Prostate gland (tissue), 2 donors: ENCODE results near the gene ROBO4. TPM values are rescaled to one million over a fixed set of nuclear protein-coding genes. Genes with fewer than 3 reads are reported as not detected.

Experiments
- DNase-seq: peaks from one replicate; pipeline ENCODE4 v3.0.0-alpha.2; 2019; ENCODE audit warnings: low spot score
- H3K27ac ChIP-seq, 2 donors: fragments of 200-600 bp; sonication (generic); 2 replicates each; pipeline ENCODE4 v1.5.1; 2017 to 2019
- H3K27me3 ChIP-seq: fragments of 200-600 bp; sonication (generic); replicated peaks from 2 replicates; pipeline ENCODE4 v1.5.1; 2019; ENCODE audit not compliant: insufficient read depth
- H3K36me3 ChIP-seq, 2 donors: fragments of 200-600 bp; sonication (generic); 1 replicate in 1 of 2; 2 replicates in 1 of 2; pipeline versions ENCODE4 v1.5.1 to v1.8.1; 2017 to 2019
- H3K4me1 ChIP-seq: fragments of 200-600 bp; sonication (generic); replicated peaks from 2 replicates; pipeline ENCODE4 v1.5.1; 2019
- H3K4me3 ChIP-seq, 2 donors: fragments of 200-600 bp; sonication (generic); 2 replicates each; pipeline ENCODE4 v1.5.1; 2017 to 2019
- H3K9me3 ChIP-seq: fragments of 200-600 bp; sonication (generic); 2 replicates; pipeline ENCODE4 v1.5.1; 2017
- POLR2A ChIP-seq: fragments of 450-650 bp; IDR thresholded peaks from one replicate; pipeline ENCODE4 v1.6.1; 2016; ENCODE audit warnings: antibody characterized with exemption, mild to moderate bottlenecking
- POLR2AphosphoS5 ChIP-seq: sonication (generic); formaldehyde crosslinking; IDR thresholded peaks from one replicate; pipeline ENCODE4 v1.6.1; 2017; ENCODE audit warnings: antibody characterized with exemption
- whole genome bisulfite sequencing: methylation state at CpG from one replicate; pipeline ENCODE4 v1.1.5; 2018; 5-methylcytosine and 5-hydroxymethylcytosine counted together
- intact Hi-C: fragments of 100-400 bp; cut with DNase I; formaldehyde crosslinking; loops from one replicate; pipeline ENCODE4 v1.14.2; 2022
- total RNA-seq, 2 donors: library from RNA; depleted of rRNA; stranded (reverse); fragments of >200 nt; gene quantifications; one replicate each; pipeline ENCODE4 v1.1.0, GENCODE V29; 2016
- TF ChIP-seq, protein P1 (sequence below), 4 experiments: fragments of 200-600 bp in 2 of 4; fragments of 450-650 bp in 2 of 4; sonication (generic) in 2 of 4; IDR thresholded peaks; 1 replicate in 3 of 4; 2 replicates in 1 of 4; pipeline ENCODE4 v1.5.1; 2016 to 2019; ENCODE audit warnings: antibody characterized with exemption in 4 of 4, mild to moderate bottlenecking in 2 of 4, moderate library complexity in 2 of 4

ROBO4 gene
- total RNA-seq, 2 donors from 2014 or later = 8.5 to 22.0 TPM

DNA sequence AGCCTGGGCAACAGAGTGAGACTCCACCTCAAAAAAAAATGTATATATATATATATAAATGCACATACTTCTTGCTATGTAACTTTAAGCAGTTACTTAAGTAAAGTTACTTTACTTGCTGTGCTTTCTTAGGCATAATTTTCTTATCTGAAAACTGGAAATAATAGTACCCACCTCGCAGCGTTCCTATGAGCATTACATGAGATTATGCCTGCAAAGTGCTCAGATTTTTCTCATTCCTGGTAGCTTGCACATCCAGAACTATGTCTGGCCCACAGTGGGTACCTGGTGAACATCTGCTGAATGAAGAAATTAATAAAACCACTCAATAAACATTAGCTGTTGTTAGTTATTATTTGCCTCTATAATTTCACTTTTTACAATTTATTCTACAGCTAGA is 38.5 kb downstream of the ROBO4 start:
- intact Hi-C loops = no loop called here
- Histone ChIP-seq H3K4me3 (no peak overlapping the region), H3K9me3 (no peaks in the 10 kb centered on the region), H3K27ac (no peak overlapping the region), H3K27me3 (peaks cover 4% of the 10 kb centered on the region), H3K4me1 (no peaks in the 10 kb centered on the region), H3K36me3 (no peaks in the 10 kb centered on the region)
- 87% methylated on average over 2 of the region's 2 CpGs for WGBS
- no peak for TF ChIP-seq POLR2AphosphoS5
- TF ChIP-seq, protein P1, sequence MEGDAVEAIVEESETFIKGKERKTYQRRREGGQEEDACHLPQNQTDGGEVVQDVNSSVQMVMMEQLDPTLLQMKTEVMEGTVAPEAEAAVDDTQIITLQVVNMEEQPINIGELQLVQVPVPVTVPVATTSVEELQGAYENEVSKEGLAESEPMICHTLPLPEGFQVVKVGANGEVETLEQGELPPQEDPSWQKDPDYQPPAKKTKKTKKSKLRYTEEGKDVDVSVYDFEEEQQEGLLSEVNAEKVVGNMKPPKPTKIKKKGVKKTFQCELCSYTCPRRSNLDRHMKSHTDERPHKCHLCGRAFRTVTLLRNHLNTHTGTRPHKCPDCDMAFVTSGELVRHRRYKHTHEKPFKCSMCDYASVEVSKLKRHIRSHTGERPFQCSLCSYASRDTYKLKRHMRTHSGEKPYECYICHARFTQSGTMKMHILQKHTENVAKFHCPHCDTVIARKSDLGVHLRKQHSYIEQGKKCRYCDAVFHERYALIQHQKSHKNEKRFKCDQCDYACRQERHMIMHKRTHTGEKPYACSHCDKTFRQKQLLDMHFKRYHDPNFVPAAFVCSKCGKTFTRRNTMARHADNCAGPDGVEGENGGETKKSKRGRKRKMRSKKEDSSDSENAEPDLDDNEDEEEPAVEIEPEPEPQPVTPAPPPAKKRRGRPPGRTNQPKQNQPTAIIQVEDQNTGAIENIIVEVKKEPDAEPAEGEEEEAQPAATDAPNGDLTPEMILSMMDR (IDR thresholded peaks at IDR 0.05) = no peak
- no peak for TF ChIP-seq POLR2A
- DNase-seq = no peak

DNA sequence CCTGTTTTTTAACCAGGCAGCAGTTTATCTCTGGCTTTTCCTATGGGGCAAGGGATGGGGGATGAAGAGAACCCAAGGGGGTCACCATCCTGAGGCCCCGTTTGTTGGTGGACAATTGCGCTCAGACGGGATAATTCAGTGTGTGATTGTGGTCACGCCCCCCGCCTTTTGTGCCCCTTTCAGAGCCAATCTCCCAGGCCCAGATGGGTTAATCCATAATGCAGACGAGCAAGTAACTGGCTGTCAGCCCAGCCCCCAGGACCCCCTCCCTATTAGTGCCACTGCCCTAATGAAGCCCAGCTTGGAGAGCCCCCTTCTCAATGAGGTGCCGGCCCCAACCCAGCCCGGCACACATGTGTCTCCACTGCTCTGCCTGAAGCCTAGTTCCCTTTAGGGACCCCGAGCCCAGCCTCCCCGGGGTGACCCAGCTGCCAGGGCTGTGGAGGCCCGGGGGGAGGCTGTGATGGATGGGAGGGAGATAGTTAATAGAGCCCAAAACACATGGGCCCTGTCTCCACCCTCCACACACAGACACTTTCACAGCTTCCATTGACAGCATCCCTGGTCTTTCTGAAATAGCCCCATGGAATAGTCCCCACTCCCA is 51.5 kb downstream of the ROBO4 start:
- Histone ChIP-seq H3K4me1 (no peaks in the 10 kb centered on the region), H3K9me3 (no peaks in the 10 kb centered on the region), H3K27ac (no peak overlapping the region), H3K4me3 (no peak overlapping the region), H3K27me3 (peaks cover 19% of the 10 kb centered on the region), H3K36me3 (no peaks in the 10 kb centered on the region)
- WGBS = 12% methylated on average over 10 of the region's 11 CpGs
- intact Hi-C loops = no loop called here
- DNase-seq = no peak
- TF ChIP-seq, protein P1 (IDR thresholded peaks at IDR 0.05) = no peak
- TF ChIP-seq POLR2A = no peak
- no peak for TF ChIP-seq POLR2AphosphoS5

DNA sequence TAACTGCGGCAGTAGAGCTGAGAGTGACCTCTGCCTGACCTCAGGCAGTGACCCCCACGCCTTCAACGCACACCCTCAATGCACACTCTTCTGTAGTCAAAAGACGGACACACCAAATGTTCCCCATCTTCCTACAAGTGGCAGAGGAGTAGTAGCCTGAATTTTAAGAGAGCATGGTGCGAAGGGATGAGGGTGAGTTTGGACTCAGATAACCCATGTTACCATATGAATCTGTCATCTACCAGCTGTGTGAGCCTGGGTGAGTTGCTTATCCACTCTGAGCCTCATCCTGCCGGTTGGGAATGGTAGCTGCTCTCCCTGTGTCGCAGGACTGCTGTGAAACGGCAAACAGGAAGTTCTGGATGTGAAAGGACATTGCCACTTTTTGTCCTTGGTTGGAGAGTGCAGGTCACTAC is 53.0 kb downstream of the ROBO4 start:
- Histone ChIP-seq H3K9me3 (no peaks in the 10 kb centered on the region), H3K4me1 (peaks cover 2% of the 10 kb centered on the region), H3K36me3 (no peaks in the 10 kb centered on the region), H3K27ac (no peak overlapping the region), H3K27me3 (peaks cover 22% of the 10 kb centered on the region), H3K4me3 (no peak overlapping the region)
- WGBS = 18% methylated on average over 8 of the region's 8 CpGs
- DNase-seq = no peak
- intact Hi-C loops = no loop called here
- TF ChIP-seq POLR2AphosphoS5 (no peak), POLR2A (no peak)
- TF ChIP-seq, protein P1 (IDR thresholded peaks at IDR 0.05) = no peak

DNA sequence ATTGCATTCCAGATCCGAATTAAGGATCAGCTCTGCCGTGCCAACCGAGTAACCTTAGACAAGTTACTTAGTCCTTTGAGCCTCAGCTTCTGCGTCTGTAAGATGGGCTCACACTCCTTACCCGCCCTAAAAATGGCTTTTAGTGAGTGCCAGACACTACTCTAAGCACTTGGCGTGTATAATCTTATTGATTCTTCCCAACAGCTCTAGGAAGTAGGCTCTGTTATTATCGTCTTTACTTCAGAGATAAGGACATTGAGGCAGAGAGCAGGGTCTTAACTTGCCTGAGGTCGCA is 54.1 kb downstream of the ROBO4 start:
- DNase-seq = no peak
- WGBS = 11% methylated on average over 8 of the region's 8 CpGs
- no peak for TF ChIP-seq POLR2A
- TF ChIP-seq, protein P1 (IDR thresholded peaks at IDR 0.05) = no peak
- Histone ChIP-seq H3K36me3 (no peaks in the 10 kb centered on the region), H3K4me1 (peaks cover 8% of the 10 kb centered on the region), H3K27ac (no peak overlapping the region), H3K27me3 (peaks cover 28% of the 10 kb centered on the region), H3K9me3 (no peaks in the 10 kb centered on the region), H3K4me3 (no peak overlapping the region)
- intact Hi-C loops = no loop called here

DNA sequence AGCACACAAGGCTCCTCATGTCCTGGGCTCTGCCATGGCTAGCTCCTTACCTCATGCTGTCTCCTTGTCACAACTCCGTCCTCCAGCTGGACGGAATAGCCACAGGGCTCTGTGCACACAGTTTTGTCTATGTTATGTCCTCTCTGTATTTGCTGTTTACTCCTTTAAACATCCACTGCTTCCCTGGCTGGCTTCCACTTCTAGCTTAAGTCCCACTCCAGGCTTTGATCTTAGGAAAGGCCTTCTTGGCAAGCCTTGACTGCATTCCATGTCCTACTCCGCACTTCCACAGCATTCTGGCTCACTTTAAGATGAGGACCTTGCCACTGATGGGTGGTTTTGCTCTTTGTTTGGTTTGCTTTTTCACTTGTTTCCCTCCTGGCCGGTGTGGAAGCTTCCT is 55.4 kb downstream of the ROBO4 start:
- Histone ChIP-seq H3K27ac (no peak overlapping the region), H3K4me1 (peaks cover 8% of the 10 kb centered on the region), H3K27me3 (peaks cover 28% of the 10 kb centered on the region), H3K9me3 (no peaks in the 10 kb centered on the region), H3K36me3 (no peaks in the 10 kb centered on the region), H3K4me3 (no peak overlapping the region)
- TF ChIP-seq POLR2AphosphoS5 = no peak
- TF ChIP-seq POLR2A = no peak
- TF ChIP-seq, protein P1 (IDR thresholded peaks at IDR 0.05) = no peak
- DNase-seq = no peak
- intact Hi-C loops = no loop called here
- WGBS = 38% methylated on average over 4 of the region's 4 CpGs
